ENCODE results near the gene SLC17A4.

Gene SLC17A4

DNA sequence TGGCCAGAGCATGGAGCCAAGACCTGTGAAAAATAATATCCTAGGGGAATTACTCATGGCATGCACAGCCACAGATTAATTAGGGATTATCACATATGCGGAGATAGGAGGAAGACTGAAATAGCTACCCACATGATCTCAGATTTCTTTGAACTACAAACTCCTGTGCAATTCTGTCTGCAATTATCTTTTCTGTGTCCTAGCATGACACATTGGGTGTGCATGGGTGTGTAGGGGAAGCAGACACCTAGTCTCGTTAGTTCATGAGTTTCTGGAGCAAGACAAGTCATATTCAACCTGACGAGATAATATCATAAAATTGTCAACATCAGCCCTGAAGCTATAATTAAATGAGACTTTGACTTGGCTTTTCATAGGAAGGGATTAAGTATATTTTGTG is 3.6 kb upstream of the SLC17A4 start:
- DNase-seq (ENCODE audit: low read depth): no peak

DNA sequence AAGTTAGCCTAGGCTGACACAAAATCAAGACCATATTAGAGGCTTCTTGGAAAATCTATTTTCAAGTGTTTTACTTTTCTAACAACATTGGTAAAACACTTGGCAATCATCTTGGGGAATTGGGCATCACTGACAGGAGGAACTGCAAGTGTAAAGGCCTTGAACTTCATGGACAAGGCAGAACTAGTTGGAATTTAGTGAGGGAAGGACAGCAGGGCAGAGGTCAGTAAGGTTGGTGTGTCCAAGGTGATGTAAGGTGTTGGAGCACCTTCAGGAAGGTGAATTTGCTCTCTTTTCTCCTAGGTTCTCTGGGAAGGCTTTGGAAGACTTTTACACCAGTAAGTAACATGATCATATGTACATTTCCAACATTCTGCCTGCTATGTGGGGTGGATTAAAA is 1.5 kb upstream of the SLC17A4 start:
- no peak for DNase-seq (ENCODE audit: low read depth)

DNA sequence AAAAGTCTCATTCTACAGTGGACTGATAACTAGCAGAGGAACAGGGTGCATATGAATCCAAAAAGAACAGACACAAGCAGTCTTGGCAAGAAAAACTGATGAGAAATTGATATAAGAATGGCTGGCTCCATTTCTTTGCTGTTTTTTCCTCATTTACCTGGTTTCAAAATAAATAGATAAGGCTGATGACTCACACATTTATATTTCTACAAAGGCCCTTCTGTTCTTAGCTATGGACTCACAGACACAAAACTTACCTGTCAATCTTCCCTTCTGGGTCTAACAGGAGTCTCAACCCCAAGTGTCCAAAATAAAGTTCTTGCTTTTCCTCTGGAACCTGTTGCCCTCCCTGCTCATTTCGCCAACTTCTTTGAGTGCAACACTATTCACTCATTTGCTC is 941 bp downstream of the SLC17A4 start:
- DNase-seq (ENCODE audit: low read depth): no peak

DNA sequence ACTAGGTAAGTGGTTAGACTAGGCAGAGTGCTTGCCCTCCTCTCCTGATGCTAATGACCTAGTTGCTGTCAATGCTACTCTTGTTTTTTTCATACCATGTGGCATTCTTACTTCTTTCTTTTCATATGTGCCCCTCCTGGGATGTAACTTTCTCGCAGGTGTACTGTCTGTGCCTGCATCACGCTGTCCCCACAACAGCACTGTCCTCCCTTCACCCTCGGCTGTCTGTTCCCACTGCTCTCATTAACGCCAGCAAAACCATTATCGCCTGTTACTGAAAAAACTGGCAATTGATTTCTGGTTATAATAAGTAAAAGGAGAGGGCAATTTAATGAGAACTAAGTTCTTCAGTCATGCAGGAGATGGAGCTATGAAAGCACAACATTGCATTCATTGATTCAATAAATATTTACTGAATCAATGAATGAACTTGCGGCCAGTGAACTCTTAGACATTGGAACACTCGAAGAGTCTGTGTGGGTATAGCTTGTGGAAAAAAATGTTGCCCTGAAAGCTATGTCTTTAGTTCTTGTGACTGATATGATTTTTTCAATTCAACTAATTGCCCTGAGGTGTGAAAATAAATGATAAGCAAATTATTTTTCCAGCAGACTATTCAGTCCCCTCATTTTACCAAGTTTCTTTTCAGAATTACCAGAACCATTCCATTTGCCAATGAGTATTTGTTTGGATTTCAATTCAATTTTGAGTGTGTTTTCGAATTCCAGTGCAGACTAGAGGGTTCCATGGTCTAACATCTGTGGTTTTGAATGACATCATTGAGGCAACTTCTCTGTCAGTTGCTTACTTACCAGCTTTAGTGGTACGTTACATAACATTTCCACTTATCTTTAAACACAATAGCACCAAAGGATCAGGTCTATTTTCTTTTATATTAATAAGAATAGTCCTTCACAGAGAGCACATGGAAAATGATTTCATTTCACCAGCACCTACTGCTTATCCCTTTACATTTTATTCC is 2.1 kb downstream of the SLC17A4 start:
- no peak for DNase-seq (ENCODE audit: low read depth)

DNA sequence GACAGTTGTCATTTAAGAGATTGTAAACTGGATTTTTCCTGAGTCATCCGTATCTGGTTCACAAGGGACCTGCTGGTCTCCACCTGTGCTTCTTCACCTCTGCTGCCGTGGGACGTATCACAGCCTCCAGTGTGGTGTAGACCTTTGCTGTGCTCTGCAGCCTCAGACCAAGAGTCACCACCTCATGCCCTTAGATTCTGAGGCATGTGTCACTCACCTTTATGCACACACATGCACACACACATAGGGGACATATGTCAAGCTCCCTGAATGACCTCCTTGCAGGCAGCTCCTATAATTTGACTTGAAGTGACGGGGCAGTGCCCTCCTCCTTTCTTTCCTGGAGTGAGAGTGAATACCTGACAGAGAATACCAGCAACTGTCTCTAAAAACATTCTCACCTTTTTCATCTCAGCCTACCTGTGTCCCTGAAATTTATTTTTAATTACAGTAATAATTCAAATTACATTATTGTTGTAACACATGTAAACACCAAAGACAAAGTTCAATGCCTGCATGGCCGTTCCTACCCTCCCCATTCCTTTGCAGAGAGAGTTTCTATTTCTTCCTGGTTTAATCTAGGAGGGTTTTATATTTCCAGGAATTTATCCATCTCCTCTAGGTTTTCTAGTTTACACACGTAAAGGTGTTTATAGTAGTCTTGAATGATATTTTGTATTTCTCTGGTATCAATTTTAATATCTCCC is 3.5 kb downstream of the SLC17A4 start:
- no peak for DNase-seq (ENCODE audit: low read depth)

DNA sequence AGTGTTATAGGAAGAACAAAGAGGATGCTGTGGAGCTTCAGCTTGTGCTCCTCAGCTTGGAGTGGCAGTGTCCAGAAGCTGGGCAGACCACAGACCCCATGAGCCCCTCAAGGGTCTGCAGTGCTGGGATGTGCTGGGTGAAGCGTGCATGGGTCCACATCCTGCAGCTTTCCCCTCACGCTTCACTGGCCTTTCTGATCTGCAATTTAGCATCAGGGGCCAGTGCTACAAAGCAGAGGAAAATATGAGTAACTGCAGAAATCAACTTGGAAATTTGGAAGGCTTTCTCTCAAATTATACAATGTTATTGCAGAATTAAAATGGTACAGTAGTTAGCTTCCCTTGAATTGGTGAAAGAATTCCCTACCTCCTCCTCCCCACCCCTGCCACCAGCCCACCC is 10.1 kb downstream of the SLC17A4 start:
- no peak for DNase-seq (ENCODE audit: low read depth)

DNA sequence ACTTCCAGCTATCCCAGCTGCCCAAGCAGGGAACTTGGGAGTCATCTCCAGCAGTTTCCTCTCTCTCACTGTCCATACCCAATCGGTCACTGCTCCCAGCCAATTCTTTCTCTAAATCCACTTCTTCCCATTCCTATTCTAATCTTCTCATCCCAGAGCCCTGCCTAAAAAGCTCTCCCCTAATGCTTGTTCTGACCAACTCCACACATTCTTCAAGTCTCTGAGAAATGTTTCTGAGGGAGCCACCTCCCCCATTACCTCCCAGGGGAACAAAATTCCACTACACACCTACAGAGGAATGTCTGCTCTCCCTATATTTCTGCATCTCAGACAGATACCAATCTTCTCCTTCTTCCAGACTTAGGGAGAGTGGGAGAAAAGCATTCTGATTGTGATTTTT is 14.0 kb downstream of the SLC17A4 start:
- DNase-seq (ENCODE audit: low read depth): no peak

DNA sequence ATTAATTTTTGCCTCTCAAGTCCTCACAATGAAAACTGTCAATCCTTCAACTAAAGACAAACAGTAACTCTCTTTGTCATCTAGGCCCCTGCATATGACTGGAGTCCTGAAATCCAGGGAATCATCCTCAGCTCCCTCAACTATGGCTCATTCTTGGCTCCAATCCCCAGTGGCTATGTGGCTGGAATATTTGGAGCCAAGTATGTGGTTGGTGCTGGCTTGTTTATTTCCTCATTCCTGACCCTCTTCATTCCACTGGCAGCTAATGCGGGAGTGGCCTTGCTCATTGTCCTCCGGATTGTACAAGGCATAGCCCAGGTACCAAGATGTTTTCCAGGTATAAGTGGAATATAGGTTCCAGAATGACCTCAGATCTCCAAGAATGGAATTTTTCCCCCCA is 15.4 kb downstream of the SLC17A4 start:
- no peak for DNase-seq (ENCODE audit: low read depth)

DNA sequence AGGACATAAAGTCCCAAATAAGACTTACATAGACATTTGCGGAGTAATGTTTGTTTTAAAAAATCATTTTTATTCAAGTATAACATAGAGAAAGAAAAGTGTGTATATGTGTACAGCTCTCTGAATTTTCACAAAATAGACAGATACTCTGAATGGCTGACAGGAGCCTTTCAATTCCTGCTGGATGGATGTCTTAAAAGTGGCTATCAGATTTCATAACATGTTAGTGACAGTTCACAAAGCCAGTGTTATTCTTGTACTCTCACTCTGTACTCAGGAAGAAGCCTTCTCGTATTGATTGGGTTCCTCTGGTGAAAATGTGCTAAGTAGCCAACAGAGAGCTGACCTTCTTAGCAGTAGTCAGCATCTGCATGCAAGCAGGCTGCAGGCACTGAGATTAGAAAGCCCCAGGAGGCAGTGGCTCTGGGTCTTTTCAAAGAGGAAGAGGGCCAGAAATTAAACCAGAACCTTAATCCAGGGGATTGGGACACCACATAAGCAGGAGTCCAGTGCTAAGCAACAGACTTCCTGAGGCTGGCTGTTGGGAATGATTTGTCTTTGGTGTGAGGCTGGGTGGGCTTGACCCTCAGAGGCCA is 19.7 kb downstream of the SLC17A4 start:
- DNase-seq (ENCODE audit: low read depth): no peak

DNA sequence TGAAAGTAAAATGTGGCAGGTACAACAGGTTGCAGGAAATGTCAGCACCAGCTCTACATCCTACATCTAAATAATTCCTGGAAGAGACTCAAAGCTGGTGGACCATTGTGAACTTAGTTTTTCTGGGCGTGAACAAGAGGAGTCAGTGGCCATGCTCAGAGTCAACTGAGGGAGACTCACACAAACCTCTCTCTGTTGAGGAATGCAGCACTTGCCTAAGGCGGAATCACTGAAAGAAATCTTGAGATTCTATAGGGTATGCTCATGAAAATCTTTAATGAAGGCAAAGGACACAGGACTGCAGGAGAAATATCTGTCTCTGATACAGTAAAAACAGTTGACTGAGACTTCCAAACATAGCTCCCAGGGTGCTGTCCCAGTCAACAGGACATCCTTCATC is 22.5 kb downstream of the SLC17A4 start:
- no peak for DNase-seq (ENCODE audit: low read depth)

DNA sequence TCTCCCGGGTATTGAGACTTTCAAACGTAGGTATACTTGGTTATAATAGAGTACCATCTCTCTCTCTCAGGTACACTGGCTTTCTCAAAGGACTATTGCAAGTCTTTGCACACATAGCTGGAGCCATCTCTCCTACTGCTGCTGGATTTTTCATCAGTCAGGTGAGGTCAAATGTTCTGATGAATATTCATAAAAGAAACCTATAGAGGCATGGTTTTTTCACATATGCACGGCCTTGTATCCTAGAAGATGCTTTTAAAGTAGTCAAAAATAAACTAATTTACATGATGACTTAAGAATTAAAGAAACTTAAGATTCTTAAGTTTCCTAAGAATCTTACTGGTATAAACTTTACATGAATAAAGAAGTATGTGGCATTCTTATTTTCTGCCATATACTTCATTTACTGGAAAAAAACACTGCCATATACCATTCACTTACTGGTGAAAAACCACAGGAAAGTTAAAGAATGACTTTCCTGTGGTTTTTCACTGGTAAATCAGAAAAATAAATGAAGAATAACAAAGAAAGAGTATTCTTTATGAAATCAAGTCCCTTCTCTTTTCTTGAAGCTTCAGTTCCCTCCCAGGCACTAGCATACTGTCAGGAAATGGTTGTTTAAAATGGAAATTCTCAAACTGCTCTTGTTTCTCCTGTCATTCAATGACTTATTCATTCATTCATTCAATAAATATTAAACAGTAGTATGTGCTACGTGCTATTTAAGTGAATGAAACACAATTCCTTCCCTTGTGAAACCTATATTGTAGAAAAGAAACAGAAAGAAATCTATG is 23.5 kb downstream of the SLC17A4 start:
- no peak for DNase-seq (ENCODE audit: low read depth)

DNA sequence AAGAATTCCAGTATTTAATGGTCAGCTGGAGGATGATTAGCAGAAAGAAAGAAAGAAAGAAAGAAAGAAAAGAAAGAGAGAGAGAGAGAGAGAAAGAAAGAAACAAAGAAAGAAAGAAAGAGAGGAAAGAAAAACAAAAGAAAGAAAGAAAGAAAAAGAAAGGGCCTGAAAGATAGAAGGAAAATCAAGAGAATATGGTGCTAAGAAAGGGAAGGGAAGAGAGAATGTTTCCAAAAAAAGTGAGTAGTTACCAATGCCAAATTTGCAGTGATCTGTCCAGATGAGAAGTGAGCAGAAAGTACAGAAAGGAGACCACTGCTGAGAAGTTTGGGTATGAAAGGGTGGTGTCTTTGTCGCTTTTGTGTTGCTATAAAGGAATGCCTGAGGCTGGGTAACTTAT is 26.6 kb downstream of the SLC17A4 start:
- DNase-seq (ENCODE audit: low read depth): no peak

DNA sequence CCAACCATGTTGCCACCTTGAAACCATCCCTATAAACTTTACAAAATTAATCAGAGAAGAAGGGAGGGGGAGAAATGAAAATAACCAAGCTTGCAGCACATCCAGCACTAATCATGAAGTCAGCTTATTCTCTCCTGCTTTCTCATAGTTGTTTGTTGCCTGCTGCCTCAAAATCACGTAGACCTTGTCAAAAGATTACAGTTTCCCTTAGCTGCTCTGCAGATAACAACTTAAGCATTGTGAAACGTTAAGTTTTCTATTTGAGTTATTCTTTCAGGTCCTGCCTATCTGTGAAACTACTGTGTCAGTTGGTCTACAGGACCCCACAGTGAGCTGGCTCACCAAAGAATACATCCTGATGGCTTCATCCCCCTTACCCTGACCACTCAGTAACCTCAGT is 32.9 kb downstream of the SLC17A4 start:
- DNase-seq (ENCODE audit: low read depth): no peak

DNA sequence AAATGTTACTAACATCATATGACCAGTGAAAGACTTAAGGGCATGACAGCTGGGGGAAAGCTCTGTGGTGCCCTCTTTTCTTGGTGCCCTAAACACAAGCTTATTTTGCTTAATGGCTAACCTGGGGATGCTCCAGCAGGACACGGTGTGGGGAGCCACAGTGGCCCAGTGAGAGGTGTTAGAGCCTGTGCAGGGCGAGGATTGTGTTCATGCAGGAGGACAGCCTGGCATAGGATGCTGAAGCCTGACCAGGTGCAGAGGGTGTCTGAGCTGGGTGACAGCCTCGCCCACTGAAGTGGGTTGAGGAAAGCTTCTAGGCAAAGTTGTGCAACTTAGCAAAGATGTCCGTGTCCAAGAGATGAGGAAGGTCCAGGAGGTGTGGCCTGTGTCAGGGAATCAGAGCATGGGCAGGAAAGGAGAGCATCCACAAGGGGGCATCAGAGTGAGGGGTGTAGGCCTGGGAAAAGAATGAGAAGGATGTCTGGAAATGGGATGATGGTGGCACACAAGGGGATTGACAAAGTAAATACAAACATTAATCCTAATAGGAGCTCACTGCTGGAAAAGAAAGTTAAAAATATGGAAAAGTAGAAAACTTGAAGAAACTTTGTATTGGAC is 33.9 kb downstream of the SLC17A4 start:
- DNase-seq (ENCODE audit: low read depth): peak; percentile 48

DNA sequence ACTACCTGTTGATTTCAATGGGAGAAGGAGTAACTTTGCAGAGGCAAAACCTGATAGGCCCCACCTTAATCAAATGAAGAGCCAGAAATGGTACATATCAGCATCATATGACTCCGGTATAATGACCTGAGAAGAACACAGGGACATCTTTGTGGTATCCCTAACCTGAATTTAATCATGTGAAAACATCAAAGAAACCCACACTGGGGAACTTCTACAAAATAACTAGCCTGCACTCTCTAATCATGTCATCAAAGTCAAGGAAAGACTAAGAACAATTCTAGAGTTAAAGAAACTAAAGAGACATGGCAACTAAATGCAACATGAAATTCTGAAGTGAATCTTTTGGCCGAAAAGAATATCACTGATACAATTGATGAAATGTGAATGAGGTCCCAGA is 34.9 kb downstream of the SLC17A4 start:
- no peak for DNase-seq (ENCODE audit: low read depth)

DNA sequence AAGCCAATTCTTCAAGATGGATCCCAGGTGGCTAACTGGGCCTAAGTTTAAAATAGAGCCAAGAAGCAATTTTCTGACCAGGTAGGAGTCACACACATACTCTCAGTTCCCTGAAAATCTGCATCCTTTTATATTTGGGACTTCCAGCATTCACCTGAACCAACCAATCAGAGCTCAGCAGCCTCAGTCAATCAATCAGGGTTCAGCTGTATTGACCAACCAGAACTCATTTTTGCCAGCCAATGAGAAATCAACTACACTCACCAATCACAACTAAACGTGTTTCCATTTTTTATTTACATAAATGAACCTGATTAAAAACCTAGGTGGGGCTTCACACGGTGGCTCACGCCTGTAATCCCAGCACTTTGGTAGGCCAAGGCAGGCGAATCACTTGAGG is 37.5 kb downstream of the SLC17A4 start:
- DNase-seq (ENCODE audit: low read depth): no peak

DNA sequence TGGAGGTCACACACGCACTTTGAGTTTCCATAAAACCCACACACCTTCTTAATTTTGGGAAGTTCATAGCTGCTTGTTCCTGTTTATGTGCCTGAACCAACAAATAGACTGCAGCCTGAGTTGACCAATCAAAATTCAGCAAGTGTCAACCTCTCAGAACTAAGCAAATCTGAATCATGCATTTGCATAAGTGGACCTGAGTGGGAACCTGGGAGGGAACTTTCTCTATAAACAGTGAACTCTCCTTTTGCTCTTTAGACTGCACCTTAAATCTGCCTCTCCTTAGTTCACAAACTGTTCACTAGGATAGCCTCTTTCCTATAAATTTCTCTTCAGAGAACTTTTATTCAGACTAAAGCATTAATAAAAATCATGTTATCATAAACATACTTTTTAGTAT is 39.4 kb downstream of the SLC17A4 start:
- DNase-seq (ENCODE audit: low read depth): no peak

DNA sequence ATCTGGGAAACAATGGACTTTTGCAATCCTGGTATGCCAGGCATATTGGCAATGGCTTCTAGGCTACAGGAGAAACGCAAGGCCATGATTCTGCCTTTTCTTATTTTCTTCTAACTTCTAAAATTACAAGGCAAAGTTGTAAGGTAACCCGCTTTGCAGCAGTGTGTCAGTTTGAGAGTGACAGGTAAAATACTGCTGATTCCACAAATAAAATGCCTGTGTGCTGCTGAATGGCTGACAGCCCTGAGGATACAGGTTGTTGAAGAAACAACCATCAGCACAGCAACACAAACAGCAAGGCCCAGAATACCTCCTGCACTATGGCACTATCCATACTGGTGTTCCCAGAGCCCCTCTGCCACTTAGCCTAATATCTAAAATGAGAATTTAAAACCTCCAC is 40.2 kb downstream of the SLC17A4 start:
- DNase-seq (ENCODE audit: low read depth): no peak

DNA sequence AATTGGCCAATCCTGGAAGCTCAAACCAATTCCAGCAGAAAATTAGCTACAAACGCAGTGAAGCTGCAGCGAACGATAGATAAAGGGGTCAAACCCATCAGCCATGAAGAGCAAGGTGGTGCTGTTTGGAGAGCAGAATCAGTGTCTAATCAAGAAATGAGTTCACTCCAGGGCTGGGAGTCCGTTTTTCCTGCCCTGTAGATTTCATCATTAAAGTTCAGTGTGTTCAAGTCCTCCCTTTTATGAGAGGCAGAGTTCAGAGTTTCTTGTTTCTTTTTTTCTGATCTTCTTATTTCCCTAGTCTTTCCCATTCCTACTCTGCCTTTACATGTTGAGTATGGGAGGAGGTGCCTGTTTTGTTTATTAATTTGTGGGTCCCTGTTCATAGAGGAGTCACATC is 46.9 kb downstream of the SLC17A4 start:
- no peak for DNase-seq (ENCODE audit: low read depth)

DNA sequence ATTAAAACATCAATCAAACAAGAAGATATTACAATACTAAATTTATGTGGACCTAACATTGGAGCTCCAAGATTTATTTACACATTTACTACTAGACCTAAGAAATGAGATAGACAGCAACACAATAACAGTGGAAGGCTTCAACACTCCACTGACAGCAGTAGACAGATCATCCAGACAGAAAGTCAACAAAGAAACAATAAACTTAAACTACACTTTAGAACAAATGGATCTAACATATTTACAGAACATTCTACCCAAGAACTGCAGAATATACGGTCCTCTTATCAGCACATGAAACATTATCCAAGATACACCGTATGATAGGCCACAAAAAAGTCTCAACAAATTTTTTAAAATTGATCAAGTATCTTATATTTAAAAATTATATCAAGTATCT is 50.3 kb downstream of the SLC17A4 start:
- no peak for DNase-seq (ENCODE audit: low read depth)

DNA sequence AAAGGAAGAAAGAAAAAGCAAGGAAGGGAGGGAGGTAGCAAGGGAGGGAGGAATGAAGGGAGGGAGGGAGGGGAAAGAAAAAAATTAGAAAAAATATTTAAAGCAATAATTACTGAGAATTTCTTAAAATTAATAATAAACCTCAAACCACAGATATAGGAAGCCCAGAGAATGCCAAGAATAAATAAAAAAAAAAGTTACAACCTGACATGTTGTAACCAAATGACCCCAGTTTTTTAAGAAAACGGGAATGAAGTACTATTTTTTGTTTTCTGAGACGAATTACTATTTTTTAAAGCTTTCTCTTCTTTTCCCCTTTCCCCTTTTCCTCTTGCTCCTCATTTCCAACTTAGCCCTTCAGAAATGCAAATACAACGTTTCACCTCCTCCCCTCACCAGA is 60.7 kb downstream of the SLC17A4 start:
- no peak for DNase-seq (ENCODE audit: low read depth)

DNA sequence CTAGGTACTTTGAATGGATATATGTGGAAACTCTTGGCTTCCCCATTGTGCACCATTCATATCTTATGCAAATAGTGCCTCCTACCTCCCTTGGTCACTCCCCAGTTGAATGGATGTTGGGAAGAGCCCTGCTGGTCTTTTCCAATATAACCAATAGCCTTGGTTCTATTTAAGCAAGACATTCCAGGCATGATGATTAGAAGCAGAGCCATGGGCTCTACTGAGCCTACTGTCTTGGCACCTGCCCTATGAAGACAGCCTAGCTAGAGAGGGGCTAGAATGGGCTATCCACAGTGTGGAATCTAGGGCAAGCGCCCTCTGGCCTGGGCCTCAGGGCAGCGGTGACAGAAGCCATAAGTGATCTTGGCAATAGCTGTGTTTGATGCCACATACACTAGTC is 61.7 kb downstream of the SLC17A4 start:
- no peak for DNase-seq (ENCODE audit: low read depth)
